ENCODE measurements around the gene LIMS1.

LIMS1 gene

DNA sequence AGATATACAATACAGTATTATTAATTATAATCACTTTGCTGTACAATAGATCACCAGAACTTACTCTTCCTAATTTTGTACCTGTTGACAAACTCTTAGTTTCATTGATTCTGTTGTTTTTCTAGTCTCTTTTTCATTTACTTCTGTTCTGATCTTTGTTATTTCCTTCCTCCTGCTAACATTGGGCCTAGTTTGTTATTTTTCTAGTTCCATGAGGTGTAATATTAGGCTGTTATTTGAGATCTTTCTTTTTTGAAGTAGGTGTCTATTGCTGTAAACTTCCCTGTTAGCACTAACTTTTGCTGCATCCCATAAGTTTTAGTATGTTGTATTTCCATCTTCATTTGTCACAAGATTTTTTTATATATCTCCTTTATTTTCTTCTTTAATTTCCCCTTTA lies 55.1 kb downstream of the LIMS1 start:
- Histone ChIP-seq H3K9me3 (ENCODE audit: insufficient read depth, low read length) (no peaks in the 10 kb centered on the region), H3K27me3 (ENCODE audit: low read length) (no peaks in the 10 kb centered on the region), H3K79me2 (ENCODE audit: insufficient read depth, low read length) (peaks cover under 1% of the 10 kb centered on the region; the same call in 1 of the 2 replicates), H3K9me2 (replicated peaks; ENCODE audit: insufficient read depth, low read length) (no peaks in the 10 kb centered on the region), H3K36me3 (ENCODE audit: low read length) (no peaks in the 10 kb centered on the region), H3K4me3 (ENCODE audit: insufficient read depth, low read length, poor library complexity, severe bottlenecking) (no peak overlapping the region), H3K4me2 (ENCODE audit: low read depth, low read length, poor library complexity, severe bottlenecking) (no peak overlapping the region), H3K9ac (ENCODE audit: low read length) (no peak overlapping the region), H3F3A (ENCODE audit: insufficient read depth) (no peaks in the 10 kb centered on the region), H3K27ac (ENCODE audit: low read depth, low read length) (no peak overlapping the region), H4K20me1 (ENCODE audit: low read depth, low read length) (peaks cover 10% of the 10 kb centered on the region), H2AFZ (ENCODE audit: low read depth, low read length, severe bottlenecking) (no peak overlapping the region)
- no peak for TF ChIP-seq EZH2phosphoT487 (conservative IDR thresholded peaks at IDR 0.05; ENCODE audit: low read length)
- TF ChIP-seq, protein P1, sequence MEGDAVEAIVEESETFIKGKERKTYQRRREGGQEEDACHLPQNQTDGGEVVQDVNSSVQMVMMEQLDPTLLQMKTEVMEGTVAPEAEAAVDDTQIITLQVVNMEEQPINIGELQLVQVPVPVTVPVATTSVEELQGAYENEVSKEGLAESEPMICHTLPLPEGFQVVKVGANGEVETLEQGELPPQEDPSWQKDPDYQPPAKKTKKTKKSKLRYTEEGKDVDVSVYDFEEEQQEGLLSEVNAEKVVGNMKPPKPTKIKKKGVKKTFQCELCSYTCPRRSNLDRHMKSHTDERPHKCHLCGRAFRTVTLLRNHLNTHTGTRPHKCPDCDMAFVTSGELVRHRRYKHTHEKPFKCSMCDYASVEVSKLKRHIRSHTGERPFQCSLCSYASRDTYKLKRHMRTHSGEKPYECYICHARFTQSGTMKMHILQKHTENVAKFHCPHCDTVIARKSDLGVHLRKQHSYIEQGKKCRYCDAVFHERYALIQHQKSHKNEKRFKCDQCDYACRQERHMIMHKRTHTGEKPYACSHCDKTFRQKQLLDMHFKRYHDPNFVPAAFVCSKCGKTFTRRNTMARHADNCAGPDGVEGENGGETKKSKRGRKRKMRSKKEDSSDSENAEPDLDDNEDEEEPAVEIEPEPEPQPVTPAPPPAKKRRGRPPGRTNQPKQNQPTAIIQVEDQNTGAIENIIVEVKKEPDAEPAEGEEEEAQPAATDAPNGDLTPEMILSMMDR (IDR thresholded peaks at IDR 0.05; ENCODE audit: insufficient read depth, low read length, poor library complexity, severe bottlenecking): no peak

- no peak overlapping the region for H3K4me3 ChIP-seq (ENCODE audit: insufficient read depth, low read length, poor library complexity, severe bottlenecking)
- H3K27me3 ChIP-seq (ENCODE audit: low read length): no peaks in the 10 kb centered on the region
- no peaks in the 10 kb centered on the region for H3F3A ChIP-seq (ENCODE audit: insufficient read depth)
- TF ChIP-seq EZH2phosphoT487 (conservative IDR thresholded peaks at IDR 0.05; ENCODE audit: low read length): no peak
- TF ChIP-seq, protein P1 (IDR thresholded peaks at IDR 0.05; ENCODE audit: insufficient read depth, low read length, poor library complexity, severe bottlenecking): no peak
- no peak overlapping the region for H3K27ac ChIP-seq (ENCODE audit: low read depth, low read length)
- H3K79me2 ChIP-seq (ENCODE audit: insufficient read depth, low read length): no peaks in the 10 kb centered on the region; the same call in 1 of the 2 replicates
- H3K9me2 ChIP-seq (replicated peaks; ENCODE audit: insufficient read depth, low read length): no peaks in the 10 kb centered on the region
- H4K20me1 ChIP-seq (ENCODE audit: low read depth, low read length): peaks cover 10% of the 10 kb centered on the region
- no peaks in the 10 kb centered on the region for H3K9me3 ChIP-seq (ENCODE audit: insufficient read depth, low read length)
- H2AFZ ChIP-seq (ENCODE audit: low read depth, low read length, severe bottlenecking): no peak overlapping the region
- H3K9ac ChIP-seq (ENCODE audit: low read length): no peak overlapping the region
- H3K4me2 ChIP-seq (ENCODE audit: low read depth, low read length, poor library complexity, severe bottlenecking): no peak overlapping the region
- no peaks in the 10 kb centered on the region for H3K36me3 ChIP-seq (ENCODE audit: low read length)
Observed at GRCh38 chr2:108589781-108590180, 55.5 kb downstream of the LIMS1 start.

GRCh38 chr2:108591163-108591562 lies 56.9 kb downstream of the LIMS1 start:
- Histone ChIP-seq H3F3A (ENCODE audit: insufficient read depth) (no peaks in the 10 kb centered on the region), H4K20me1 (ENCODE audit: low read depth, low read length) (peaks cover 10% of the 10 kb centered on the region), H3K36me3 (ENCODE audit: low read length) (no peaks in the 10 kb centered on the region), H3K79me2 (ENCODE audit: insufficient read depth, low read length) (no peaks in the 10 kb centered on the region), H3K9me3 (ENCODE audit: insufficient read depth, low read length) (no peaks in the 10 kb centered on the region), H3K9ac (ENCODE audit: low read length) (no peak overlapping the region), H3K27ac (ENCODE audit: low read depth, low read length) (no peak overlapping the region), H3K9me2 (replicated peaks; ENCODE audit: insufficient read depth, low read length) (no peaks in the 10 kb centered on the region), H3K4me3 (ENCODE audit: insufficient read depth, low read length, poor library complexity, severe bottlenecking) (no peak overlapping the region), H3K4me2 (ENCODE audit: low read depth, low read length, poor library complexity, severe bottlenecking) (no peak overlapping the region), H2AFZ (ENCODE audit: low read depth, low read length, severe bottlenecking) (no peak overlapping the region), H3K27me3 (ENCODE audit: low read length) (no peaks in the 10 kb centered on the region)
- TF ChIP-seq, protein P1 (IDR thresholded peaks at IDR 0.05; ENCODE audit: insufficient read depth, low read length, poor library complexity, severe bottlenecking): no peak
- TF ChIP-seq EZH2phosphoT487 (conservative IDR thresholded peaks at IDR 0.05; ENCODE audit: low read length): no peak

Data from SU-DHL-6 (cell line).